ENCODE results near the gene PPHLN1. TPM values are rescaled to one million over a fixed set of nuclear protein-coding genes. Genes with fewer than 3 reads are reported as not detected.

PPHLN1 gene, protein sequence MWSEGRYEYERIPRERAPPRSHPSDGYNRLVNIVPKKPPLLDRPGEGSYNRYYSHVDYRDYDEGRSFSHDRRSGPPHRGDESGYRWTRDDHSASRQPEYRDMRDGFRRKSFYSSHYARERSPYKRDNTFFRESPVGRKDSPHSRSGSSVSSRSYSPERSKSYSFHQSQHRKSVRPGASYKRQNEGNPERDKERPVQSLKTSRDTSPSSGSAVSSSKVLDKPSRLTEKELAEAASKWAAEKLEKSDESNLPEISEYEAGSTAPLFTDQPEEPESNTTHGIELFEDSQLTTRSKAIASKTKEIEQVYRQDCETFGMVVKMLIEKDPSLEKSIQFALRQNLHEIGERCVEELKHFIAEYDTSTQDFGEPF
- total RNA-seq (10 to 100 TPM; 89.1 to 97.6 (median 90.2) TPM), polyA plus RNA-seq (100 to 1,000 TPM; 162 to 182 TPM), total RNA-seq (85.3 reads per million, percentile 82 among the genes with 10 or more reads in this experiment)

DNA sequence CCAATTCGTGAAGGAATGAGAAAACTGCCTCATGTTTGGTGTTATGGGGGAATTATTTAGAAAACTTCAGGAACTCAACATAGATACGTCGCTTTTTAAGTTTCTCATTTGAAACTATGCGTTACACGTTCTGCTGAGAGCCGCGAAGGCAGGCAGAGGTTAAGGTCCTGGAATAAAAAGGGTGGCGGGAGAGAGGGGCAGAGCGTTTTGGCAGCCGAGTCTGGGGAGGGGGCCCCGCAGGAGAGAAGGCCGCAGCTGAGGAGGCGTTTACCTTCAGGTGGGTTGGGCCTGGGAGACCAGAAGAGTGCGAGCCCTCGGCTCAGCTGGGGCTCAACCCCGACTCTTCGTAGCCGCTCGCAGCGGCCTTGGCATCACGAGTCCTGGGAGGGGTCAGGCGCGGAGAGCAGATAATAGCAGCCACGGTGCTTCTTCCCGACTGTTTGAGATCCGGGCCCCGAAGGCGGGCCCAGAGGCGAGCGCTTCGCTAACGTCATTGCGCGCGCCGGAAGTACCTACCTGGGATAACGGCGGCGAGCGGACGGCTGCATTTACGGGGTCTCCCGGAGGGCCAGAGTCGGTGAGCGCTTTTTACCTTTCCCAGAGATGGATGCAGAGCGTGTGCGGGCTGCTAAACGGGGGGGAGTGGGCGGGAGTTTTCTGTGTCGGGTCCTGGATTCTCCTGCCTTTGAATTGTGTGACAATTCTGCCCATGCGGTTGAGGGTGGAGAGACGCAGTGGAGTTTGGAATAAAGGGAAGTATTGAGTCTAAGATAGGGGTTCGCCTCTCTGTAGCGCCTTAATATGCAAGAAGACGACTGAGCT, at the start of gene PPHLN1, which contains the start of gene ZCRB1:
Gene PPHLN1 (plus strand): TSS at position 515 of the 822 bp plus-strand sequence. CDS start 9,736 bp downstream, outside the sequence.
Gene ZCRB1 (minus strand): TSS at position 442 of the 822 bp plus-strand sequence. CDS start 1,992 bp downstream, outside the sequence.
- Mint-ChIP-seq H3K27me3 (no peaks in the 10 kb centered on the region), H3K9me3 (no peaks in the 10 kb centered on the region), H3K4me1 (peaks cover 33 to 57% (median 50%) of the 10 kb centered on the region in 7 donors), H3K27ac (peak within 1 kb of the TSS; percentile 93 to 99 (median 97)), H3K4me3 (peak within 1 kb of the TSS; percentile 92 to 100 (median 98)), H3K36me3 (peaks cover 4 to 35% (median 5%) of the 10 kb centered on the region in 5 donors)
- Histone ChIP-seq H3K9me3 (ENCODE audit: control insufficient read depth in 2 of 3, low read length in 3 of 3) (no peaks in the 10 kb centered on the region), H3K27me3 (ENCODE audit: control insufficient read depth in 2 of 2, insufficient read depth in 2 of 2, low read length in 2 of 2) (no peaks in the 10 kb centered on the region), H3K4me3 (ENCODE audit: low read length) (peak within 1 kb of the TSS; percentile 69), H3K27ac (ENCODE audit: low read depth, low read length) (peak within 1 kb of the TSS; percentile 80), H3K4me1 (ENCODE audit: control insufficient read depth in 2 of 2, insufficient read depth in 2 of 2, low read length in 2 of 2) (peaks cover 15 to 20% of the 10 kb centered on the region in 2 donors), H3K36me3 (ENCODE audit: control insufficient read depth in 2 of 3, insufficient read depth in 3 of 3, low read length in 3 of 3) (peaks cover 0 to 7% (median 6%) of the 10 kb centered on the region in 3 experiments)
- intact Hi-C loops (cut with micrococcal nuclease): loop anchor here (1.0 to 10.0 kb wide), 7 partner anchors 46 to 1481 kb away; partner anchors contain the start of genes GXYLT1 (in 2 of the 2), TWF1 (in 2 of the 2), YAF2 (in 2 of the 2) and IRAK4 (in 1 of the 2)
- CTCF ChIA-PET: interaction anchor here (0.8 kb wide), 1 partner anchor 13 kb away, joined by 3 read pairs; no protein-coding TSS in a partner anchor
- ATAC-seq: peak; percentile 94
- DNase-seq: peak; percentile 61 to 79 (median 74)
- POLR2A ChIA-PET: interaction anchor here (0.9 to 3.3 kb wide), 5 partner anchors 13 to 181 kb away, joined by 3 to 15 read pairs (median 4); no protein-coding TSS in a partner anchor

DNA sequence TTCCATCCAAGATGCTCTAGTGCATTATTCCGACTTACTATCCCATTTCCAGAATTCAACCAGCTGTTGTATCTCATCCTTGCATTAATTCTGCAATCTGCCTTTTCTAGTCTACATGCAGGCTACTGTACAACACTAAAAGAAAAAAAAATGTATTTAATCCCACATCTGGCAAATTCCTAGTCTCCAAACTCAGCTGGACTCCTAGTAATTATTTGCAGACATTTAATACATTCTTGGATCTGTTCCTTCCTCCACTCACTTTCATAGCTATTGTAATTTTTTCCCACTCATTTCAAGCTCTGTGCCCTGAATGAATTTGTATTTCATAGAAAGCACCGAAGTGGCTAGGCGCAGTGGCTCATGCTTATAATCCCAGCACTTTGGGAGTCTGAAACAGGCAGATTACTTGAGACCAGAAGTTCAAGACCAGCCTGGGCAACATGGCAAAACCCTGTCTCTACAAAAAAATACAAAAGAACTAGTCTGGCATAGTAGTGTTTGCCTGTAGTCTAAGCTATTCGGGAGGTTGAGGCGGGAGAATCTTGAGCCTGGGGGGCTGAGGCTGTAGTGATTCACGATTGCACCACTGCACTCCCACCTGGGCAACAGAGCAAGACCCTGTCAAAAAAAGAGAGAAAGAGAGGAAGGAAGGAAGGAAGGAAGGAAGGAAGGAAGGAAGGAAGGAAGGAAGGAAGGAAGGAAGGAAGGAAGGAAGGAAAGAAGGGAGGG, 48.4 kb upstream of the PPHLN1 start:
- no peaks in the 10 kb centered on the region for H3K4me1 ChIP-seq (ENCODE audit: control insufficient read depth in 2 of 2, insufficient read depth in 2 of 2, low read length in 2 of 2)
- Mint-ChIP-seq H3K4me1 (no peaks in the 10 kb centered on the region), H3K27me3 (peaks cover 0 to 5% (median 3%) of the 10 kb centered on the region in 5 donors), H3K36me3 (peaks cover 0 to 4% (median 0%) of the 10 kb centered on the region in 5 donors), H3K9me3 (peaks cover 0 to 6% (median 1%) of the 10 kb centered on the region in 11 donors), H3K4me3 (no peak overlapping the region), H3K27ac (peak overlapping the region in 1 of 9 donors; percentile 71)
- no peak overlapping the region for H3K4me3 ChIP-seq (ENCODE audit: low read length)
- no peaks in the 10 kb centered on the region for H3K27me3 ChIP-seq (ENCODE audit: control insufficient read depth in 2 of 2, insufficient read depth in 2 of 2, low read length in 2 of 2)
- CTCF ChIA-PET: interaction anchor here (0.7 kb wide), 1 partner anchor 120 kb away, joined by 4 read pairs; no protein-coding TSS in a partner anchor
- intact Hi-C loops (cut with micrococcal nuclease): no loop called here
- POLR2A ChIA-PET: no interaction called here
- no peaks in the 10 kb centered on the region for H3K36me3 ChIP-seq (ENCODE audit: control insufficient read depth in 2 of 3, insufficient read depth in 3 of 3, low read length in 3 of 3)
- no peak for DNase-seq
- no peak overlapping the region for H3K27ac ChIP-seq (ENCODE audit: low read depth, low read length)
- no peaks in the 10 kb centered on the region for H3K9me3 ChIP-seq (ENCODE audit: control insufficient read depth in 2 of 3, low read length in 3 of 3)
- no peak for ATAC-seq

GRCh38 chr12:42278128-42278510, 47.8 kb upstream of the PPHLN1 start:
- ChIA-PET POLR2A (no interaction called here), CTCF (no interaction called here)
- H3K36me3 Mint-ChIP-seq: peaks cover 0 to 4% (median 0%) of the 10 kb centered on the region in 5 donors
- Histone ChIP-seq H3K4me1 (ENCODE audit: control insufficient read depth in 2 of 2, insufficient read depth in 2 of 2, low read length in 2 of 2) (no peaks in the 10 kb centered on the region), H3K4me3 (ENCODE audit: low read length) (no peak overlapping the region), H3K9me3 (ENCODE audit: control insufficient read depth in 2 of 3, low read length in 3 of 3) (no peaks in the 10 kb centered on the region), H3K36me3 (ENCODE audit: control insufficient read depth in 2 of 3, insufficient read depth in 3 of 3, low read length in 3 of 3) (no peaks in the 10 kb centered on the region), H3K27ac (ENCODE audit: low read depth, low read length) (no peak overlapping the region), H3K27me3 (ENCODE audit: control insufficient read depth in 2 of 2, insufficient read depth in 2 of 2, low read length in 2 of 2) (no peaks in the 10 kb centered on the region)
- no peak overlapping the region for H3K4me3 Mint-ChIP-seq
- H3K4me1 Mint-ChIP-seq: no peaks in the 10 kb centered on the region
- H3K27ac Mint-ChIP-seq: no peak overlapping the region
- ATAC-seq (no peak), DNase-seq (no peak)
- intact Hi-C loops (cut with micrococcal nuclease): no loop called here
- peaks cover 0 to 5% (median 0%) of the 10 kb centered on the region in 5 donors for H3K27me3 Mint-ChIP-seq
- H3K9me3 Mint-ChIP-seq: peaks cover 0 to 4% (median 0%) of the 10 kb centered on the region in 11 donors

GRCh38 chr12:42281278-42281677, 44.7 kb upstream of the PPHLN1 start:
- intact Hi-C loops (cut with micrococcal nuclease): no loop called here
- H3K4me3 Mint-ChIP-seq: no peak overlapping the region
- CTCF ChIA-PET: no interaction called here
- Histone ChIP-seq H3K4me1 (ENCODE audit: control insufficient read depth in 2 of 2, insufficient read depth in 2 of 2, low read length in 2 of 2) (no peaks in the 10 kb centered on the region), H3K9me3 (ENCODE audit: control insufficient read depth in 2 of 3, low read length in 3 of 3) (no peaks in the 10 kb centered on the region), H3K36me3 (ENCODE audit: control insufficient read depth in 2 of 3, insufficient read depth in 3 of 3, low read length in 3 of 3) (no peaks in the 10 kb centered on the region), H3K27ac (ENCODE audit: low read depth, low read length) (no peak overlapping the region), H3K4me3 (ENCODE audit: low read length) (no peak overlapping the region), H3K27me3 (ENCODE audit: control insufficient read depth in 2 of 2, insufficient read depth in 2 of 2, low read length in 2 of 2) (no peaks in the 10 kb centered on the region)
- ATAC-seq: no peak
- POLR2A ChIA-PET: no interaction called here
- DNase-seq: no peak
- peaks cover 0 to 5% (median 0%) of the 10 kb centered on the region in 5 donors for H3K27me3 Mint-ChIP-seq
- no peaks in the 10 kb centered on the region for H3K9me3 Mint-ChIP-seq
- no peaks in the 10 kb centered on the region for H3K36me3 Mint-ChIP-seq
- H3K27ac Mint-ChIP-seq: no peak overlapping the region
- peaks cover 4 to 9% (median 6%) of the 10 kb centered on the region in 7 donors for H3K4me1 Mint-ChIP-seq

DNA sequence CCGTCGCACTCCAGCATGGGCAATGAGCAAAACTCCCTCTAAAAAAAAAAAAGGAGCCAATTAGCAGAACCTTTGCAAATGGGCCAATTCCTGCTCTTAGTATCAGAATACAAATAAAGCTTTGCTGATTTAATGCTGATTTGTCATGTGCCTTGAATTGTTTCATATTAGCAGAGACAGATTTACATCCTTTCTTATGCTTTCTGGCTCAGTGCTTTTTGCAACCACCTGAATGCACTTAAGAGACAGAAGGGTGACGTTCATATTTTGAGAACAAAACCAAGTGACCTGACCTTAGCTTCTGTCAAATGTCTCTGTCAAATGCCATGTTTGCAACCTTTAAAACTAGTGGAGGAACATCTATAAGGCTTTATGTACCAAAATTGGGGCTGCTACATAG, 44.1 kb upstream of the PPHLN1 start:
- CTCF ChIA-PET: no interaction called here
- POLR2A ChIA-PET: no interaction called here
- peaks cover 4 to 9% (median 6%) of the 10 kb centered on the region in 7 donors for H3K4me1 Mint-ChIP-seq
- Histone ChIP-seq H3K27ac (ENCODE audit: low read depth, low read length) (no peak overlapping the region), H3K27me3 (ENCODE audit: control insufficient read depth in 2 of 2, insufficient read depth in 2 of 2, low read length in 2 of 2) (no peaks in the 10 kb centered on the region), H3K9me3 (ENCODE audit: control insufficient read depth in 2 of 3, low read length in 3 of 3) (no peaks in the 10 kb centered on the region), H3K4me1 (ENCODE audit: control insufficient read depth in 2 of 2, insufficient read depth in 2 of 2, low read length in 2 of 2) (no peaks in the 10 kb centered on the region), H3K36me3 (ENCODE audit: control insufficient read depth in 2 of 3, insufficient read depth in 3 of 3, low read length in 3 of 3) (no peaks in the 10 kb centered on the region), H3K4me3 (ENCODE audit: low read length) (no peak overlapping the region)
- no peak overlapping the region for H3K4me3 Mint-ChIP-seq
- DNase-seq: no peak
- no peaks in the 10 kb centered on the region for H3K9me3 Mint-ChIP-seq
- peaks cover 0 to 5% (median 0%) of the 10 kb centered on the region in 5 donors for H3K27me3 Mint-ChIP-seq
- H3K27ac Mint-ChIP-seq: no peak overlapping the region
- intact Hi-C loops (cut with micrococcal nuclease): no loop called here
- no peak for ATAC-seq
- H3K36me3 Mint-ChIP-seq: no peaks in the 10 kb centered on the region

DNA sequence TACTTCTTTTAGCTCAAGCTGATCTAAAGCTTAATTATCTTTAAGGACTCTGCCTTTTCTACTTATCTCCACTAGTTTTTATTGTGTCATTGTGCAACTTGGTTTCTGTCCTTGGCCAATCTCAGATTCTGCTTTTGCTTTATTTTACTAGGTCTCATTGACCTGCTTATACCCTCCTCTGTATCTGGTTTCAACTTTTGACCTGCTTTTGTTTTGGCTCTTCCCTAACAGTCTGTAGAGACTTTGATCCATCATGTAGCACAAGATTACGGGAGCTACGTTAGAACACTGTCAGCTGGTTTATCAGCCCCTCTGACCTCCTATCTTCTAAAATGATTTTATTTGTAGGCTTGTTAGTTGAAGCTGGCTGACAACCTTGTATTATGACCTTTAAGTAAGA, 43.7 kb upstream of the PPHLN1 start:
- Mint-ChIP-seq H3K27me3 (peaks cover 0 to 5% (median 0%) of the 10 kb centered on the region in 5 donors), H3K9me3 (no peaks in the 10 kb centered on the region), H3K27ac (no peak overlapping the region), H3K36me3 (no peaks in the 10 kb centered on the region), H3K4me1 (peaks cover 4 to 9% (median 6%) of the 10 kb centered on the region in 7 donors), H3K4me3 (no peak overlapping the region)
- no peak overlapping the region for H3K27ac ChIP-seq (ENCODE audit: low read depth, low read length)
- H3K9me3 ChIP-seq (ENCODE audit: control insufficient read depth in 2 of 3, low read length in 3 of 3): no peaks in the 10 kb centered on the region
- H3K4me3 ChIP-seq (ENCODE audit: low read length): no peak overlapping the region
- ChIA-PET CTCF (no interaction called here), POLR2A (interaction anchor here (0.6 kb wide), 1 partner anchor 1653 kb away, joined by 4 read pairs; no protein-coding TSS in a partner anchor)
- no peak for DNase-seq
- no peaks in the 10 kb centered on the region for H3K36me3 ChIP-seq (ENCODE audit: control insufficient read depth in 2 of 3, insufficient read depth in 3 of 3, low read length in 3 of 3)
- H3K4me1 ChIP-seq (ENCODE audit: control insufficient read depth in 2 of 2, insufficient read depth in 2 of 2, low read length in 2 of 2): no peaks in the 10 kb centered on the region
- H3K27me3 ChIP-seq (ENCODE audit: control insufficient read depth in 2 of 2, insufficient read depth in 2 of 2, low read length in 2 of 2): no peaks in the 10 kb centered on the region
- no peak for ATAC-seq
- intact Hi-C loops (cut with micrococcal nuclease): no loop called here
